ENCODE measurements around the gene ANO9. TPM values are rescaled to one million over a fixed set of nuclear protein-coding genes. Genes with fewer than 3 reads are reported as not detected.

ANO9 gene
- total and polyA plus RNA-seq, 2 experiments from 2014 or later = 9.0 to 10.2 TPM

DNA sequence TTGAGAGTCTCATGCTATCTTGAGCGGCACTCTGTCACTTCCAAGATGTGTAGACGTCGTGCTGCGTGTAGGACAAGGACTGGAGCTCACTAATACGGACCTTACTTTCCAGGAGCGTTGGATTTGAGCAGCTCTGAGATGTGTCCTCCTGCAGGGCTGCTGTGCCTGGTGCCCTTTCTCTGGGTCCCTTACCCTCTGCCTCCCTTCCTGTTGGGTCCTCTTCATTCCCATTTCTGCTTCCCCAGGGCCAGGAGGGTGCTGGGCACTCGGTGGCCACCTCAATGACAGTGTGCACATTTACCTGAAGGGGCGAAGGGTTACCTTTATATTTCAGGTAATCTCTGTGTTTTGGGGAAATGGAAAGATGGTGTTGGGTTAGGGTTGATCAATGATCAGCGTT is 12.2 kb upstream of the ANO9 start:
- Mint-ChIP-seq H3K4me3 (no peak overlapping the region; the same call in 2 of the 3 replicates), H3K4me1 (peaks cover 39% of the 10 kb centered on the region), H3K27ac (no peak overlapping the region), H3K27me3 (ENCODE audit: insufficient read depth, low read depth, poor library complexity) (peaks cover 13% of the 10 kb centered on the region), H3K36me3 (ENCODE audit: low read depth) (peaks cover 37% of the 10 kb centered on the region), H3K9me3 (no peaks in the 10 kb centered on the region; the same call in 2 of the 3 replicates)
- H2AFZ ChIP-seq = no peak overlapping the region
- H4K20me1 ChIP-seq (replicated peaks; ENCODE audit: insufficient read depth) = peaks cover 33% of the 10 kb centered on the region
- no peak for DNase-seq (ENCODE audit: low spot score)
- TF ChIP-seq POLR2AphosphoS5 (IDR thresholded peaks at IDR 0.05; ENCODE audit: low read depth) (no peak), CREB1 (CRISPR knock-in tag; IDR thresholded peaks at IDR 0.05; ENCODE audit: low read depth) (no peak), JUNB (IDR thresholded peaks at IDR 0.05; ENCODE audit: unreplicated experiment) (no peak)
- H3K9me2 ChIP-seq (ENCODE audit: insufficient read depth) = no peaks in the 10 kb centered on the region
- no peaks in the 10 kb centered on the region; the same call in 1 of the 2 replicates for H3K36me3 ChIP-seq (ENCODE audit: insufficient read depth)
- peaks cover 16% of the 10 kb centered on the region for H3F3A ChIP-seq (replicated peaks; ENCODE audit: low read depth)
- no peak overlapping the region for H3K27ac ChIP-seq (ENCODE audit: low read depth)
- no peak overlapping the region for H3K4me3 ChIP-seq
- peaks cover 28% of the 10 kb centered on the region for H3K4me1 ChIP-seq (ENCODE audit: insufficient read depth)
- H3K79me2 ChIP-seq (replicated peaks; ENCODE audit: insufficient read depth) = peaks cover 85% of the 10 kb centered on the region
- H3K4me2 ChIP-seq = no peak overlapping the region
- no peaks in the 10 kb centered on the region for H3K27me3 ChIP-seq (ENCODE audit: insufficient read depth)
- no peak for ATAC-seq

DNA sequence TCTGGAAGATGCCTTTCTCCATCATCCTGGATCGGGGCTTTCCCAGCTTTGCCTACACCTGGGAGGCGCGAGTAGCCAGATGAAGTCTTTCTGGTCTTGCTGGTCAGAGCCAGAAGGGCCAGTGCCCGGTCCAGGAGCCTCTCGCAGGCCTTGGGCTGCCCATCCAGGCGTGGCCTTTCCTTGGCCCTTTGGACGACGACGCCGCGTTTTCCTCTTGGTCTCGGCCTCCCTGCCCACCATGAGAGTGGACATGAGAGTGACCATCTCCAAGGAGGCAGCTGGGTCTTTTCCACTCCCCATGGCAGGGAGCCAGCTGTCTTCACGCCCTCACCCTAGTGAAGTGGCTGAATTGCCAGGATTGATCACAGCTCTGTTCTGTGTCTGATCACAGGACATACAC is 11.8 kb upstream of the ANO9 start:
- Histone ChIP-seq H3K27me3 (ENCODE audit: insufficient read depth) (no peaks in the 10 kb centered on the region), H2AFZ (no peak overlapping the region), H3K4me1 (ENCODE audit: insufficient read depth) (peaks cover 33% of the 10 kb centered on the region), H3K4me2 (no peak overlapping the region), H3K4me3 (no peak overlapping the region), H3K36me3 (ENCODE audit: insufficient read depth) (no peaks in the 10 kb centered on the region; the same call in 1 of the 2 replicates), H4K20me1 (replicated peaks; ENCODE audit: insufficient read depth) (peaks cover 31% of the 10 kb centered on the region), H3K27ac (ENCODE audit: low read depth) (no peak overlapping the region), H3F3A (replicated peaks; ENCODE audit: low read depth) (peaks cover 21% of the 10 kb centered on the region), H3K9me2 (ENCODE audit: insufficient read depth) (no peaks in the 10 kb centered on the region), H3K79me2 (replicated peaks; ENCODE audit: insufficient read depth) (peaks cover 82% of the 10 kb centered on the region)
- Mint-ChIP-seq H3K4me1 (peaks cover 42% of the 10 kb centered on the region), H3K27me3 (ENCODE audit: insufficient read depth, low read depth, poor library complexity) (peaks cover 13% of the 10 kb centered on the region), H3K9me3 (no peaks in the 10 kb centered on the region; the same call in 2 of the 3 replicates), H3K4me3 (no peak overlapping the region), H3K27ac (no peak overlapping the region), H3K36me3 (ENCODE audit: low read depth) (peaks cover 37% of the 10 kb centered on the region)
- no peak for TF ChIP-seq POLR2AphosphoS5 (IDR thresholded peaks at IDR 0.05; ENCODE audit: low read depth)
- no peak for TF ChIP-seq EZH2phosphoT487 (IDR thresholded peaks at IDR 0.05; ENCODE audit: unreplicated experiment)
- TF ChIP-seq NANOG (IDR thresholded peaks at IDR 0.05; ENCODE audit: borderline replicate concordance) = no peak
- TF ChIP-seq STAT1 (IDR thresholded peaks at IDR 0.05; ENCODE audit: unreplicated experiment) = no peak
- TF ChIP-seq EZH2 (IDR thresholded peaks at IDR 0.05; ENCODE audit: low read depth, unreplicated experiment) = no peak
- no peak for TF ChIP-seq CREB1 (CRISPR knock-in tag; IDR thresholded peaks at IDR 0.05; ENCODE audit: low read depth)
- TF ChIP-seq, protein P1, sequence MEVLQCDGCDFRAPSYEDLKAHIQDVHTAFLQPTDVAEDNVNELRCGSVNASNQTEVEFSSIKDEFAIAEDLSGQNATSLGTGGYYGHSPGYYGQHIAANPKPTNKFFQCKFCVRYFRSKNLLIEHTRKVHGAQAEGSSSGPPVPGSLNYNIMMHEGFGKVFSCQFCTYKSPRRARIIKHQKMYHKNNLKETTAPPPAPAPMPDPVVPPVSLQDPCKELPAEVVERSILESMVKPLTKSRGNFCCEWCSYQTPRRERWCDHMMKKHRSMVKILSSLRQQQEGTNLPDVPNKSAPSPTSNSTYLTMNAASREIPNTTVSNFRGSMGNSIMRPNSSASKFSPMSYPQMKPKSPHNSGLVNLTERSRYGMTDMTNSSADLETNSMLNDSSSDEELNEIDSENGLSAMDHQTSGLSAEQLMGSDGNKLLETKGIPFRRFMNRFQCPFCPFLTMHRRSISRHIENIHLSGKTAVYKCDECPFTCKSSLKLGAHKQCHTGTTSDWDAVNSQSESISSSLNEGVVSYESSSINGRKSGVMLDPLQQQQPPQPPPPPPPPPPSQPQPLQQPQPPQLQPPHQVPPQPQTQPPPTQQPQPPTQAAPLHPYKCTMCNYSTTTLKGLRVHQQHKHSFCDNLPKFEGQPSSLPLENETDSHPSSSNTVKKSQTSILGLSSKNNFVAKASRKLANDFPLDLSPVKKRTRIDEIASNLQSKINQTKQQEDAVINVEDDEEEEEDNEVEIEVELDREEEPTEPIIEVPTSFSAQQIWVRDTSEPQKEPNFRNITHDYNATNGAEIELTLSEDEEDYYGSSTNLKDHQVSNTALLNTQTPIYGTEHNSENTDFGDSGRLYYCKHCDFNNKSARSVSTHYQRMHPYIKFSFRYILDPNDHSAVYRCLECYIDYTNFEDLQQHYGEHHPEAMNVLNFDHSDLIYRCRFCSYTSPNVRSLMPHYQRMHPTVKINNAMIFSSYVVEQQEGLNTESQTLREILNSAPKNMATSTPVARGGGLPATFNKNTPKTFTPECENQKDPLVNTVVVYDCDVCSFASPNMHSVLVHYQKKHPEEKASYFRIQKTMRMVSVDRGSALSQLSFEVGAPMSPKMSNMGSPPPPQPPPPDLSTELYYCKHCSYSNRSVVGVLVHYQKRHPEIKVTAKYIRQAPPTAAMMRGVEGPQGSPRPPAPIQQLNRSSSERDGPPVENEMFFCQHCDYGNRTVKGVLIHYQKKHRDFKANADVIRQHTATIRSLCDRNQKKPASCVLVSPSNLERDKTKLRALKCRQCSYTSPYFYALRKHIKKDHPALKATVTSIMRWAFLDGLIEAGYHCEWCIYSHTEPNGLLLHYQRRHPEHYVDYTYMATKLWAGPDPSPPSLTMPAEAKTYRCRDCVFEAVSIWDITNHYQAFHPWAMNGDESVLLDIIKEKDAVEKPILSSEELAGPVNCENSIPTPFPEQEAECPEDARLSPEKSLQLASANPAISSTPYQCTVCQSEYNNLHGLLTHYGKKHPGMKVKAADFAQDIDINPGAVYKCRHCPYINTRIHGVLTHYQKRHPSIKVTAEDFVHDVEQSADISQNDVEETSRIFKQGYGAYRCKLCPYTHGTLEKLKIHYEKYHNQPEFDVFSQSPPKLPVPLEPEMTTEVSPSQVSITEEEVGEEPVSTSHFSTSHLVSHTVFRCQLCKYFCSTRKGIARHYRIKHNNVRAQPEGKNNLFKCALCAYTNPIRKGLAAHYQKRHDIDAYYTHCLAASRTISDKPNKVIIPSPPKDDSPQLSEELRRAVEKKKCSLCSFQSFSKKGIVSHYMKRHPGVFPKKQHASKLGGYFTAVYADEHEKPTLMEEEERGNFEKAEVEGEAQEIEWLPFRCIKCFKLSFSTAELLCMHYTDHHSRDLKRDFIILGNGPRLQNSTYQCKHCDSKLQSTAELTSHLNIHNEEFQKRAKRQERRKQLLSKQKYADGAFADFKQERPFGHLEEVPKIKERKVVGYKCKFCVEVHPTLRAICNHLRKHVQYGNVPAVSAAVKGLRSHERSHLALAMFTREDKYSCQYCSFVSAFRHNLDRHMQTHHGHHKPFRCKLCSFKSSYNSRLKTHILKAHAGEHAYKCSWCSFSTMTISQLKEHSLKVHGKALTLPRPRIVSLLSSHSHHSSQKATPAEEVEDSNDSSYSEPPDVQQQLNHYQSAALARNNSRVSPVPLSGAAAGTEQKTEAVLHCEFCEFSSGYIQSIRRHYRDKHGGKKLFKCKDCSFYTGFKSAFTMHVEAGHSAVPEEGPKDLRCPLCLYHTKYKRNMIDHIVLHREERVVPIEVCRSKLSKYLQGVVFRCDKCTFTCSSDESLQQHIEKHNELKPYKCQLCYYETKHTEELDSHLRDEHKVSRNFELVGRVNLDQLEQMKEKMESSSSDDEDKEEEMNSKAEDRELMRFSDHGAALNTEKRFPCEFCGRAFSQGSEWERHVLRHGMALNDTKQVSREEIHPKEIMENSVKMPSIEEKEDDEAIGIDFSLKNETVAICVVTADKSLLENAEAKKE (CRISPR knock-in tag; IDR thresholded peaks at IDR 0.05) = no peak
- TF ChIP-seq ZNF331 (CRISPR knock-in tag; IDR thresholded peaks at IDR 0.05; ENCODE audit: low read depth) = no peak
- TF ChIP-seq, protein P2, sequence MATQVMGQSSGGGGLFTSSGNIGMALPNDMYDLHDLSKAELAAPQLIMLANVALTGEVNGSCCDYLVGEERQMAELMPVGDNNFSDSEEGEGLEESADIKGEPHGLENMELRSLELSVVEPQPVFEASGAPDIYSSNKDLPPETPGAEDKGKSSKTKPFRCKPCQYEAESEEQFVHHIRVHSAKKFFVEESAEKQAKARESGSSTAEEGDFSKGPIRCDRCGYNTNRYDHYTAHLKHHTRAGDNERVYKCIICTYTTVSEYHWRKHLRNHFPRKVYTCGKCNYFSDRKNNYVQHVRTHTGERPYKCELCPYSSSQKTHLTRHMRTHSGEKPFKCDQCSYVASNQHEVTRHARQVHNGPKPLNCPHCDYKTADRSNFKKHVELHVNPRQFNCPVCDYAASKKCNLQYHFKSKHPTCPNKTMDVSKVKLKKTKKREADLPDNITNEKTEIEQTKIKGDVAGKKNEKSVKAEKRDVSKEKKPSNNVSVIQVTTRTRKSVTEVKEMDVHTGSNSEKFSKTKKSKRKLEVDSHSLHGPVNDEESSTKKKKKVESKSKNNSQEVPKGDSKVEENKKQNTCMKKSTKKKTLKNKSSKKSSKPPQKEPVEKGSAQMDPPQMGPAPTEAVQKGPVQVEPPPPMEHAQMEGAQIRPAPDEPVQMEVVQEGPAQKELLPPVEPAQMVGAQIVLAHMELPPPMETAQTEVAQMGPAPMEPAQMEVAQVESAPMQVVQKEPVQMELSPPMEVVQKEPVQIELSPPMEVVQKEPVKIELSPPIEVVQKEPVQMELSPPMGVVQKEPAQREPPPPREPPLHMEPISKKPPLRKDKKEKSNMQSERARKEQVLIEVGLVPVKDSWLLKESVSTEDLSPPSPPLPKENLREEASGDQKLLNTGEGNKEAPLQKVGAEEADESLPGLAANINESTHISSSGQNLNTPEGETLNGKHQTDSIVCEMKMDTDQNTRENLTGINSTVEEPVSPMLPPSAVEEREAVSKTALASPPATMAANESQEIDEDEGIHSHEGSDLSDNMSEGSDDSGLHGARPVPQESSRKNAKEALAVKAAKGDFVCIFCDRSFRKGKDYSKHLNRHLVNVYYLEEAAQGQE (IDR thresholded peaks at IDR 0.05; ENCODE audit: unreplicated experiment) = no peak
- TF ChIP-seq ZNF114 (CRISPR knock-in tag; IDR thresholded peaks at IDR 0.05) = no peak
- TF ChIP-seq, protein P3, sequence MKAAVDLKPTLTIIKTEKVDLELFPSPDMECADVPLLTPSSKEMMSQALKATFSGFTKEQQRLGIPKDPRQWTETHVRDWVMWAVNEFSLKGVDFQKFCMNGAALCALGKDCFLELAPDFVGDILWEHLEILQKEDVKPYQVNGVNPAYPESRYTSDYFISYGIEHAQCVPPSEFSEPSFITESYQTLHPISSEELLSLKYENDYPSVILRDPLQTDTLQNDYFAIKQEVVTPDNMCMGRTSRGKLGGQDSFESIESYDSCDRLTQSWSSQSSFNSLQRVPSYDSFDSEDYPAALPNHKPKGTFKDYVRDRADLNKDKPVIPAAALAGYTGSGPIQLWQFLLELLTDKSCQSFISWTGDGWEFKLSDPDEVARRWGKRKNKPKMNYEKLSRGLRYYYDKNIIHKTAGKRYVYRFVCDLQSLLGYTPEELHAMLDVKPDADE (IDR thresholded peaks at IDR 0.05) = no peak
- TF ChIP-seq JUNB (IDR thresholded peaks at IDR 0.05; ENCODE audit: unreplicated experiment) = no peak
- ATAC-seq (no peak), DNase-seq (ENCODE audit: low spot score) (no peak)
